Activated effector memory CD4-positive, alpha-beta T cell treated with anti-CD3 and anti-CD28 coated beads, Interleukin-2, amount 50 U/mL, for 16 hours (primary cell): ENCODE measurements around the gene TSKS.

ENCODE experiments used
- DNase-seq: peaks from one replicate; pipeline ENCODE4 v3.0.0-alpha.2; 2020

Gene TSKS

DNA sequence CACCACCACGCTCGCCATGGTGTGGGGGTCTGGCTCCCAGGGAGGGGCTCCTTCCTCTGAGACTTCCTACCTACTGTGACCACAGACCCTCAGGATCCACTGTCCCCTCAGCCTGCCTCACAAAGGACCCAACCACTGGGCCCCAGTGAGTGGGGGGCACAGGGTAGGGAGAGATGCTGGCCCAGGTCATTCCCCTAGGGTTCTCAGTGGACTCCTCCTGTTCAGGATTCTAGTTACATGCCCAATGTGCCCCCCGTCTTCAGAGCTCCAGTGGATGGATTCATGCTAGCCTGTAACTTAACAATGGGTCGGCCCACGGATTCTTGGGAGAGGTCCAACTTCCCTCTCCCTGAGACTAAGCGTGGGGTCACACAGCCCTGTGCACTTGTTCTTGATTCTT lies at the start of gene TSKS:
Gene TSKS (minus strand): TSS at position 77 of the 400 bp plus-strand sequence. CDS start 59 bp downstream, at position 18.
- DNase-seq: no peak

DNA sequence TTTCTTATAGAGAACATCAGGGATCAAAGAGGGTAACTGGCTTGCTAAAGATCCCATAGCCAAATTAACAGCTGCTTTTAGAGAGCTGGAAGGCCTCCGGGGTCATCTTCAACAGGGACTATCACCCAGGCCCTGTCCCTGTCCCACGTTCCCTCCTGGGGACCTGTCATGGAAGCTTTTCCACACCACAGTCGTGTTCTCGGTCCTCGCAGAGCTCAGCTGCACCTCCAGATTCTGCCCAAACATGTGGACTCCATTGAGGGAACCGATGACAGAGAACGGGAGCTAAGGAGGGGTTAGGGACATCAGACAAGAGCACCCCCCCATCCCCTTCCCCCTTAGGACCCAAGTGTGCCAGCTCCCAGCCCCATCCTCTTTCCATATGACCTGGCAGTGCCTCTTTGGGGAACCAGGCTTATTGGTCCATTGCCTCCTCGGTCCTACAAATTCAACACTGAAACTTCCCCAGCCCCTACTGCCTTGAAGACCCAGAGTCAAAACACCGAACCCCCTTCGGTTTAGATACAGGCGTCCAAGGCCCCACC lies 49.4 kb upstream of the TSKS start:
- DNase-seq: no peak

GRCh38 chr19:49811328-49811727 lies 48.2 kb upstream of the TSKS start:
- DNase-seq: no peak

DNA sequence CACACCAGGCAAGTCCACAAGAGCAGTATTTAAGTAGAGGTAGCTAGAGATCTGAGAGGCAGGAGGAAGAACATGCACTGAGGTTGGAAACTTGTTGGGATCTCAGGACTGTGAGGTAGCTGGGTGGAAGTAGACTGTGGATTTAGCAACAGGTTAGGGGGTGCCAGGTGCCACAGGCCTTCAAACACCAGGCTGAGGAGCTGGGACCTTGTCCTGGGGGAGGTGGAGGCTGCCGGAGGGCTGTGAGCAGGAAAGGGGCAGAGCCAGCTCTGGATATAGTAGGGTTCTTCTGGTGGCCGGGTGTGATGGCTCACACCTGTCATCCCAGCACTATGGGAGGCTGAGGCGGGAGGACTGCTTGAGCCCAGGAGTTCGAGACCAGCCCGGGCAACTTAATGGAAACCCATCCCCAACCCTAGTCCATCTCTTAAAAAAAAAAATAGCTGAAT lies 46.9 kb upstream of the TSKS start:
- no peak for DNase-seq

DNA sequence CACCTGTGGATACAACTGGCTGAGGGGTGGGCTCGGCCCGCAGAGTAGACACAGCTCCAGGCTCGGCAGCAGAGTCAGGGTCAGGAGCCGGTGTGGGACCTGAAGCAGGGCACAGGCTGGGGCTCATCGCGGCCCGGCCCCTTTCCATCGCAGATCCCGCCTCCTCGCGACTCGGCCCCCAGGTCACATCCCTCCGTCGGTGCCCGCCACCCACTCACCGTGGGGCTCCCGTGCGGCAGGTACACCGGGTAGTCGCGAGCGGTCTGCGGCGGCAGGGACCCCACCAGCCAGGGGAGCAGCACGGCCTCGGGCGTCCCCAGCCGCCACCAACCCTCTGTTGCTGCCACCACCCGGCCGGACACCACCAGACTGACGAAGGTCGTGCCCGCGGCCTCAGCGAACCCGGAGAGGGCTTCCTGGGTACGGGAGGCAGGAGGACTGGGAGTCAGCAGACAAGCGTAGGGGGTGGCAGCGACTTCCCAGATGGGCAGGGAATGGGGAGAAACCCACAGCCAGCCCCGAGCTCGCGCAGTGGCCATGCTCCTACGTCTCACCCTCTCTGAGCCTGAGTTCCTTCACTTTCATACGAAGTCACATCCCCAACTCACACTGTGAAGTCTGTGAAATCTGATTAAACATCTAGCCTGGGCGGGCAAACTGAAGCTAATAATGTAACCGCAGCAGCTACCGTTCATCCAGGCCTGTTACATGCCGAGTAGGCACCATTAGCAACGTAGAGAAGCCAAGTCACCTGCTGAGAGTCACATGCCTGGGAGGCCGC lies 46.2 kb upstream of the TSKS start:
- DNase-seq: peak; percentile 85

DNA sequence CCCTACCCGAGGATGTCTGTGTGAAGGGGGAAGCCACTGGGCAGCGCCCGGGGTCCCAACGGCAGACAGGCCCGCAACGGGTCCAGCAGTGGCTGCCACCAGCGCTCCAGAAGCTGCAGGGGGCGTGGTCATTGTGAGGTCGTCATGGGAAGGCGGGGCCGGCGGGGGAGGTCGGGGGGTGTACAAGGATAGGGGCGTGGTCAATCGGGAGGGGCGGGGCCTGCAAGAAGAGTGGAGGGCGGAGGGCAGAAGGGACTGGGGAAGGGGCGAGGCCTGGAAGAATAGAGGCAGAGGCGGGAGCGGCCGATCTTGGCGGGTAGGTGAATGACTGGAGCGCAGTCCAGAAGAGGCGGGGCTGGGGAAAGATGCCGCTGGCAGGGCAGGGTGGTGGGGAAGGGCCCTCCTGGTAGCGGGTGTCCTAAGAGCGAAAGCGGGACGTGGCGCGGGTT lies 45.6 kb upstream of the TSKS start:
- DNase-seq: peak; percentile 94

- DNase-seq: no peak
These were observed 45.0 kb upstream of the TSKS start for GRCh38 chr19:49807904-49808675.

DNA sequence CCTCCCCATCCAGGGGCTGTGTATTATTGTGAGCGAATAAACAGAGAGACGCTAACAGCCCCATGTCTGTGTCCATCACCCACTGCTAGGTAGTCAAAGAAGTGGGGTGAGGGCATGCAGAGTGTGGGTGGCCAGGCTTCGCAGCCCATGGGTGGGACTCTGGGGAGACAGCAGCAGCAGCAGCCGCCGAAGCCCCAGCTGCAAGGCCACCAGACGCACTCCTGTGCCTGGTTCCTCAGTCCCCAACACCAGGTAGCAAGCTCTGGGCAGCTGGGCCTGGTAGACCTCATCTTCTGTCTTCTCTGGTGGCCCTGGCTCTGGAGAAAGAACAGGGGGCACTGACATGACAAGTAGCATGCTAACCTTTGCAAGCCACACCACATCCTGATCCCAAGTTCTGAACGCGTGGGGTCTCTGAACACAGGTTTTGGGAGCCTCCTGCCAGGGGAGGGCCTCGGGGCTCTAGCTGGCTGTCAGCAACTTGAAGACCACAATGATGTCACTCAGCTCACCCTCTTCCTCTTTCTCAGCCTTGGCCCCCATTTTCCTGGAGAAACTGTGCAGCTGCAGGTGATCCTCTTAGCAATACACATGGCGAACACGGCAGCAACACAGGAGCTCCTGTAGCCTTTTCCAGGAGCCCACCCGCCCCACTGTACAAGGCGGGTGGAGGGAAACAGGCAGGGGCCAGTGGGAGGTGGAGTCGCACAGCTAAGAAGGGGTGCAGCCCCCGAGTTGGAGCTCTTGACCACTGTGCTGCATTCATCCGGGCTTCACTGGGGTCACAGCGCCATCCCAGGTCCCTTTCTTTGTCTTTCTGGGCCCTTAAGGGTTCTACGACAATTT lies 44.2 kb upstream of the TSKS start:
- no peak for DNase-seq

- no peak for DNase-seq
These were observed 43.5 kb upstream of the TSKS start for GRCh38 chr19:49806620-49806959.

- DNase-seq: no peak
These were observed 42.9 kb upstream of the TSKS start for GRCh38 chr19:49805822-49806619.

- DNase-seq: no peak
These were observed 40.4 kb upstream of the TSKS start for GRCh38 chr19:49803529-49803856.

- DNase-seq: no peak
These were observed 39.9 kb upstream of the TSKS start for GRCh38 chr19:49802836-49803528.

GRCh38 chr19:49801966-49802661 lies 39.0 kb upstream of the TSKS start:
- DNase-seq: no peak

DNA sequence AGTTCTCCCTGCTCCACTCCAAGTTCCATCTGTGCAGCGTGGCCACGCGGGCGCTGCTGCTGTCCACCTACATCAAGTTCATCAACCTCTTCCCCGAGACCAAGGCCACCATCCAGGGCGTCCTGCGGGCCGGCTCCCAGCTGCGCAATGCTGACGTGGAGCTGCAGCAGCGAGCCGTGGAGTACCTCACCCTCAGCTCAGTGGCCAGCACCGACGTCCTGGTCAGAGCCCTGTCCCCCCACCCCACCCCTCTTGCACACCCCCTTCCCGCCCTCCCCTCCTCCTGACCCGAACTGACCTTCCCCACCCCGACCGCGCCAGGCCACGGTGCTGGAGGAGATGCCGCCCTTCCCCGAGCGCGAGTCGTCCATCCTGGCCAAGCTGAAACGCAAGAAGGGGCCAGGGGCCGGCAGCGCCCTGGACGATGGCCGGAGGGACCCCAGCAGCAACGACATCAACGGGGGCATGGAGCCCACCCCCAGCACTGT lies 38.3 kb upstream of the TSKS start:
- DNase-seq: no peak

DNA sequence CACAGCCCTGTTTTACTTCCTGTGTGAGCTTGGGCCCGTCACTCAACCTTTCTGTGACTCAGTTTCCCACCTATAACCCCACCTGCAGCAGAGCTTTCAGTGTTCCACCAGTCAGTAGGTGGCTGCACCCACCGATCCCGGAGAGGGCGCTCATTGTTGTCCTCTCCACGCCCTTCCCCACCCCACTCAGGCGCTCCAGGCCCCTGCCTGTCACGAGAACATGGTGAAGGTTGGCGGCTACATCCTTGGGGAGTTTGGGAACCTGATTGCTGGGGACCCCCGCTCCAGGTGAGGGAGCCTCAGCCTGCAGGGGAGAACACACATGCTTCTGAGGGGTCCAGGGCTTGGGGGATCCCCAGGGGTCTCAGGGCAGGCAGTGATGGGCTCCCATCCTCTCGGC lies 37.7 kb upstream of the TSKS start:
- DNase-seq: no peak

DNA sequence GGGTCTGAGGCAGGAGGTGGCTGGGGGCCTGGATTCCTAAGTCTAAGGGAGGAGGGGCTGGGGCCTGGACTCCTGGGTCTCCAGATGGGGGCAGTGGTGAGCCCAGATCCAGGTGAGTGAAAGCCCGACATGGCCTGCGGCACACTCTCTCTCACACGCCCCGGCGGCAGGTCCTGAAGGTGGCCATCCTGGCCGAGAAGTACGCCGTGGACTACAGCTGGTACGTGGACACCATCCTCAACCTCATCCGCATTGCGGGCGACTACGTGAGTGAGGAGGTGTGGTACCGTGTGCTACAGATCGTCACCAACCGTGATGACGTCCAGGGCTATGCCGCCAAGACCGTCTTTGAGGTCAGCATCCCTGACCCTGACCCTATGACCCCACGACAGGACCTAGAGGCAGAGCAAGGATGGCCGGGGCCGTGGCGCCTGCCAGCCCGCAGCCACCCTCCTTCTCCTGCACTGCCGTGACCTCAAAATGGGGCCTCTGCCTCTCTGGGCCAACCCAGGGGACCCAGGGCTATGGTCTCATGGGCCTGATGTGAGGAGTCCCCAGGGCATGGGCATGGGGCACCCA lies 36.8 kb upstream of the TSKS start:
- DNase-seq: no peak

DNA sequence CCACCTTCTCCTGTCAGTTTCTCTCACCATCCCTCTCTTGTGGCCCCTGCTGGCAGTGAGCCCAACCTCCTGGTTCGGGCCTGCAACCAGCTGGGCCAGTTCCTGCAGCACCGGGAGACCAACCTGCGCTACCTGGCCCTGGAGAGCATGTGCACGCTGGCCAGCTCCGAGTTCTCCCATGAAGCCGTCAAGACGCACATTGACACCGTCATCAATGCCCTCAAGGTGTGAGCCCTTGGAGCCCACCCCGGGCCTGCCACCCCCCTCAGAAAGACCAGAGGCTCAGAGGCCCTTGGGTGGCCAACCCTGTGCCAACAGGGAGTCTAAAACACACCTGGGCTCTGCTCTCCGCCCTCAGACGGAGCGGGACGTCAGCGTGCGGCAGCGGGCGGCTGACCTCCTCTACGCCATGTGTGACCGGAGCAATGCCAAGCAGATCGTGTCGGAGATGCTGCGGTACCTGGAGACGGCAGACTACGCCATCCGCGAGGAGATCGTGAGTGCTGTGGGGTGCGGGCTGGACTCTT lies 36.2 kb upstream of the TSKS start:
- DNase-seq: no peak

DNA sequence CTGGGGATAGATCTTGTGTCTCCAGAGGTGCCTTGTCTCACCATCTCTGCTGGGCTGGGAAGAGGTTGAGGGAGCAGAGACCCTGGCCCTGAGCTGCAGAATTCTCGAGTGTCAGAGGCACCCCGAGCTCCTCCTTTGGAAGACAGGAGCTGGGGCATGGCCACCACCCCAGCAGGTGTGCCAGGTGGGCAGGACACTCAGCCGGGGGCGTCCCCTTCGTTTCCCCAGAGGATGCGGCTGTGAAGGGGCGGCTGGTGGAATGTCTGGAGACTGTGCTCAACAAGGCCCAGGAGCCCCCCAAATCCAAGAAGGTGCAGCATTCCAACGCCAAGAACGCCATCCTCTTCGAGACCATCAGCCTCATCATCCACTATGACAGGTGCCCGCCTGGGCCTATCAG lies 35.5 kb upstream of the TSKS start:
- no peak for DNase-seq

DNA sequence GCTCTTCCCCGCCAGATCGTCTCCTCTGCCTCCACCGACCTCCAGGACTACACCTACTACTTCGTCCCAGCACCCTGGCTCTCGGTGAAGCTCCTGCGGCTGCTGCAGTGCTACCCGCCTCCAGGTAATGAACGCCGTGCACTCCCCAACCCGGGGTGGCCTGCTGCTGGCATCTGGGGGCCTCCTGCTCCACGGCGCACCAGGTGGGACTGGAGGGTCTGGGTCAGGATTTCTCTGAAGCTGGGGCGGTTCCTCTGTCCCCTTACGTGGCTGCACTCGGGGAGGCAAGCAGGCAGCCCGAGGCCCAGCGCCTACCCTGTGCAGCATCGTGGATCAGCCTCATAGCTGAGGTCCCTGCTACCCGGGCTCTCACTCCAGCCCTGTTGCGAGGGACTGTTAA lies 32.5 kb upstream of the TSKS start:
- no peak for DNase-seq

DNA sequence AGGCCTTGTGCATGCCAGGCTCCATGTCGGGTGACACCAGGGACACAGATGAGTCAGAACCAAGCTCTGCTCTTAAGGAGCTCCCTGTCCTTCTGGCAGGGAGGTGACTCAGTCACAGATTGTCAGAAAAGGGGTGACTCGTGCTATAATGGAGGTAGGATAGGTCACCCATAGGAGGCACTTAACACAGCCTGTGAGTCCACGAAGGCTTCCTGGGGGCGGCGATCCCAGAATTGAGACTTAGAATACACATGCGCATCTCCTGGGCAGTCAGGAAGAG lies 30.4 kb upstream of the TSKS start:
- no peak for DNase-seq
